Keratinocyte (primary cell): ENCODE data around the gene KRTAP10-12.

Experiments used
- EZH2 ChIP-seq: IDR thresholded peaks from one replicate; pipeline ENCODE4 v1.6.1; 2012; ENCODE audit warnings: inconsistent platforms, mild to moderate bottlenecking, low read length, moderate library complexity
- TF ChIP-seq, protein P1 (sequence below), 3 experiments: IDR thresholded peaks in 1 of 3; conservative IDR thresholded peaks in 1 of 3; optimal IDR thresholded peaks in 1 of 3; 2 replicates in 2 of 3; 3 replicates in 1 of 3; pipeline versions ENCODE3 to v1.5.1; 2011; ENCODE audit warnings: low read length in 3 of 3, mild to moderate bottlenecking in 3 of 3, moderate library complexity in 2 of 3, control low read depth in 1 of 3, inconsistent platforms in 1 of 3; ENCODE audit not compliant: insufficient read depth in 2 of 3; ENCODE audit errors: extremely low read depth in 1 of 3

DNA sequence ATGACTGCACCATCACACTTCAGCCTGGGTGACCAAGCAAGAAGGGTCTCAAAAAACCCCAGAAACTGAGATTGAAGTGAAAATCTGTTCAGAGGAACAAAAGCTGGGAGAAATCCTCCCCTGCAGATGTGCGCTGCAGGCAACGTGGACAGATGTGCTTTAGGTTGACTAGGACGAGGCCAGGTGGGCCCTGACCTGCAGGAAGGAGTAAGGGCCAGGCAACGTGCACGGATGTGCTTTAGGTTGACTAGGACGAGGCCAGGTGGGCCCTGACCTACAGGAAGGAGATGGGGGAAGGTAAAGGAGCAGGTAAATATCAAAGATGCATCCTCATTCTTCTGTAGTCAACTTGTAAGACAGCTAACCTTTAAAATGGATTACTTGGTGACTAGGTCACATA is 12.5 kb upstream of the KRTAP10-12 start:
- TF ChIP-seq, protein P1, sequence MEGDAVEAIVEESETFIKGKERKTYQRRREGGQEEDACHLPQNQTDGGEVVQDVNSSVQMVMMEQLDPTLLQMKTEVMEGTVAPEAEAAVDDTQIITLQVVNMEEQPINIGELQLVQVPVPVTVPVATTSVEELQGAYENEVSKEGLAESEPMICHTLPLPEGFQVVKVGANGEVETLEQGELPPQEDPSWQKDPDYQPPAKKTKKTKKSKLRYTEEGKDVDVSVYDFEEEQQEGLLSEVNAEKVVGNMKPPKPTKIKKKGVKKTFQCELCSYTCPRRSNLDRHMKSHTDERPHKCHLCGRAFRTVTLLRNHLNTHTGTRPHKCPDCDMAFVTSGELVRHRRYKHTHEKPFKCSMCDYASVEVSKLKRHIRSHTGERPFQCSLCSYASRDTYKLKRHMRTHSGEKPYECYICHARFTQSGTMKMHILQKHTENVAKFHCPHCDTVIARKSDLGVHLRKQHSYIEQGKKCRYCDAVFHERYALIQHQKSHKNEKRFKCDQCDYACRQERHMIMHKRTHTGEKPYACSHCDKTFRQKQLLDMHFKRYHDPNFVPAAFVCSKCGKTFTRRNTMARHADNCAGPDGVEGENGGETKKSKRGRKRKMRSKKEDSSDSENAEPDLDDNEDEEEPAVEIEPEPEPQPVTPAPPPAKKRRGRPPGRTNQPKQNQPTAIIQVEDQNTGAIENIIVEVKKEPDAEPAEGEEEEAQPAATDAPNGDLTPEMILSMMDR (optimal IDR thresholded peaks at IDR 0.05 in 1 of 3, IDR thresholded peaks at IDR 0.05 in 1 of 3, conservative IDR thresholded peaks at IDR 0.05 in 1 of 3; ENCODE audit: extremely low read depth in 1 of 3, insufficient read depth in 2 of 3, low read length in 3 of 3), result no peak
- no peak for TF ChIP-seq EZH2
